Gastrocnemius medialis (tissue), 4 donors: Measurements from ENCODE around the gene WDR54.
"Not testable (repeated sequence)": the region's sequence is repeated elsewhere in the genome, so short reads cannot be mapped to it uniquely, and the experiment has no call there.

Source experiments
- CTCF ChIP-seq, 5 experiments: fragments of 450-650 bp in 3 of 5; fragments of 200-600 bp in 2 of 5; sonication (generic) in 2 of 5; IDR thresholded peaks in 4 of 5; conservative IDR thresholded peaks in 1 of 5; 1 replicate in 4 of 5; 2 replicates in 1 of 5; pipeline ENCODE4 v1.5.1; 2016 to 2019; ENCODE audit warnings: antibody characterized with exemption in 5 of 5, mild to moderate bottlenecking in 3 of 5, moderate library complexity in 3 of 5
- POLR2A ChIP-seq, 2 donors: fragments of 450-650 bp; IDR thresholded peaks; one replicate each; pipeline ENCODE4 v1.6.1; 2017; ENCODE audit warnings: antibody characterized with exemption in 2 of 2, mild to moderate bottlenecking in 2 of 2, moderate library complexity in 2 of 2

- TF ChIP-seq CTCF (IDR thresholded peaks at IDR 0.05 in 4 of 5, conservative IDR thresholded peaks at IDR 0.05 in 1 of 5); POLR2A (IDR thresholded peaks at IDR 0.05): not testable (repeated sequence)
Observed at GRCh38 chr2:74470742-74471141, 49.2 kb downstream of the WDR54 start.
